Adrenal gland (tissue), 5 donors: ENCODE data around the gene ACTR3.
"Not testable (repeated sequence)": the region's sequence is repeated elsewhere in the genome, so short reads cannot be mapped to it uniquely, and the experiment has no call there.

Experiments
- CTCF ChIP-seq, 6 experiments: fragments of 450-650 bp in 4 of 6; fragments of 200-600 bp in 2 of 6; sonication (generic) in 1 of 6; IDR thresholded peaks; 1 replicate in 5 of 6; 2 replicates in 1 of 6; pipeline versions ENCODE4 v1.5.1 to v1.8.0; 2016 to 2021; ENCODE audit warnings: antibody characterized with exemption in 6 of 6, mild to moderate bottlenecking in 2 of 6, moderate library complexity in 1 of 6
- POLR2A ChIP-seq, 2 donors: fragments of 450-650 bp; IDR thresholded peaks; one replicate each; pipeline ENCODE4 v1.6.1; 2017; ENCODE audit warnings: antibody characterized with exemption in 2 of 2, mild to moderate bottlenecking in 2 of 2, moderate library complexity in 1 of 2
- donor health status: DM: no; HTN: no; CAD: no.

GRCh38 chr2:113845796-113846195 is 44.1 kb upstream of the ACTR3 start:
- TF ChIP-seq POLR2A, CTCF (IDR thresholded peaks at IDR 0.05): not testable (repeated sequence)
